Pancreas (tissue), 10 donors: ENCODE measurements around the gene RNF138. TPM values are rescaled to one million over a fixed set of nuclear protein-coding genes. Genes with fewer than 3 reads are reported as not detected.
A peak's percentile ranks its signal among the peaks of the same experiment; 100 is the strongest.

Source experiments
- ATAC-seq, 4 donors: fragments of 200-7000 bp; cut with Tn5 transposase; one replicate each; pipeline versions ENCODE4 v1.8.0 to v1.9.1; 2020; ENCODE audit warnings: mild to moderate bottlenecking in 4 of 4, moderate library complexity in 4 of 4
- DNase-seq, 6 donors: peaks; one replicate each; pipeline ENCODE4 v3.0.0-alpha.2; 2020
- FAIRE-seq: peaks from 2 replicates; lab custom pipeline; 2012; peaks lifted over from hg19 to GRCh38; lab: Jason Lieb, UNC
- H3K27ac ChIP-seq, 4 donors: fragments of 200-600 bp; sonication (generic); 1 replicate in 3 of 4; 2 replicates in 1 of 4; pipeline versions ENCODE4 v1.5.0 to v1.8.0; 2020
- H3K27me3 ChIP-seq, 4 donors: fragments of 200-600 bp; one replicate each; pipeline ENCODE4 v1.8.0; 2021
- H3K36me3 ChIP-seq, 3 donors: fragments of 200-600 bp; sonication (generic) in 1 of 3; one replicate each; pipeline versions ENCODE4 v1.5.0 to v1.8.0; 2020 to 2021
- H3K4me1 ChIP-seq, 3 donors: fragments of 200-600 bp; one replicate each; pipeline ENCODE4 v1.8.0; 2021
- H3K4me3 ChIP-seq, 4 donors: fragments of 200-600 bp; sonication (generic) in 2 of 4; one replicate each; pipeline versions ENCODE4 v1.5.0 to v1.8.0; 2020 to 2021
- H3K9me3 ChIP-seq, 4 donors: fragments of 200-600 bp; one replicate each; pipeline ENCODE4 v1.8.0; 2021
- CTCF ChIP-seq, 4 donors: fragments of 200-600 bp; sonication (generic) in 3 of 4; IDR thresholded peaks; one replicate each; pipeline versions ENCODE4 v1.5.0 to v1.8.0; 2021; ENCODE audit warnings: antibody characterized with exemption in 4 of 4
- WGBS, 2 donors: extraction: QIAGEN DNeasy Blood & Tissue Kit; methylation state at CpG; one replicate each; pipeline ENCODE4 v1.1.7; 2013; 5-methylcytosine and 5-hydroxymethylcytosine counted together
- intact Hi-C, 3 donors: fragments of 100-400 bp; cut with DNase I; formaldehyde crosslinking; loops; one replicate each; pipeline versions ENCODE4 v1.11.1 to v1.14.2; 2022
- polyA plus RNA-seq, 2 donors: library from polyadenylated mRNA; stranded (reverse); fragments of 200-250 nt; gene quantifications; one replicate each; pipeline ENCODE4 v1.2.3, GENCODE V29; 2013
- total RNA-seq, 6 donors: library from RNA; stranded (reverse); fragmentation: NEBNext Ultra II Directional in 4 of 6; extraction: Animal tissue kit (Norgen Biotek cat#: 25700) in 4 of 6; gene quantifications; one replicate each; pipeline versions ENCODE4 v1.2.1 to v1.2.4, GENCODE V29; 2021 to 2023
- donor health status: healthy with polysubstance abuse.
- donor health status: DM: no; HTN: no; CAD: no; lungs with moderate emphysema.
- donor health status: DM: no; HTN: no; CAD: no.
- donor health status: control.
- donor health status: control.
- donor health status: Bipolar disorder and iron deficiency.
- donor health status: DM: yes; HTN: yes; CAD: no.
- donor health status: DM: no; HTN: no; CAD: no.
- donor health status: DM: no; HTN: no; CAD: no.
- donor health status: DM: yes; HTN: yes; CAD: no.

The RNF138 gene
- total and polyA plus RNA-seq, 8 donors, result 4.4 to 20.0 (median 12.4) TPM

GRCh38 chr18:32072321-32072720, 19.4 kb upstream of the RNF138 start:
- H3K4me3 ChIP-seq, result no peak overlapping the region
- no peak overlapping the region for H3K27ac ChIP-seq
- 24 to 33% methylated on average over 4 of the region's 4 CpGs for WGBS, 2 donors
- peak in 2 of 4 donors; percentile 28 to 44 for TF ChIP-seq CTCF (IDR thresholded peaks at IDR 0.05)
- no peaks in the 10 kb centered on the region for H3K9me3 ChIP-seq
- intact Hi-C loops, result no loop called here
- ATAC-seq, result peak in 3 of 4 donors; percentile 32 to 66 (median 60)
- no peaks in the 10 kb centered on the region for H3K36me3 ChIP-seq
- peak; percentile 59 for FAIRE-seq
- H3K27me3 ChIP-seq, result no peaks in the 10 kb centered on the region
- no peak for DNase-seq
- H3K4me1 ChIP-seq, result no peaks in the 10 kb centered on the region

GRCh38 chr18:32074206-32074605, 17.5 kb upstream of the RNF138 start:
- no peak for TF ChIP-seq CTCF (IDR thresholded peaks at IDR 0.05)
- no peak for FAIRE-seq
- intact Hi-C loops, result no loop called here
- Histone ChIP-seq H3K4me3 (no peak overlapping the region), H3K27me3 (no peaks in the 10 kb centered on the region), H3K27ac (no peak overlapping the region), H3K9me3 (no peaks in the 10 kb centered on the region), H3K4me1 (no peaks in the 10 kb centered on the region), H3K36me3 (no peaks in the 10 kb centered on the region)
- 95 to 96% methylated on average over 1 of the region's 1 CpG for WGBS, 2 donors
- no peak for ATAC-seq
- DNase-seq, result no peak

- Histone ChIP-seq H3K4me1 (no peaks in the 10 kb centered on the region), H3K9me3 (no peaks in the 10 kb centered on the region), H3K27me3 (no peaks in the 10 kb centered on the region), H3K4me3 (no peak overlapping the region), H3K27ac (no peak overlapping the region), H3K36me3 (no peaks in the 10 kb centered on the region)
- 90 to 91% methylated on average over 2 of the region's 2 CpGs for WGBS, 2 donors
- no peak for TF ChIP-seq CTCF (IDR thresholded peaks at IDR 0.05)
- ATAC-seq (no peak), FAIRE-seq (no peak), DNase-seq (no peak)
- intact Hi-C loops, result no loop called here
These were observed 12.8 kb upstream of the RNF138 start for GRCh38 chr18:32078845-32079244.

GRCh38 chr18:32081881-32082280, 9.8 kb upstream of the RNF138 start:
- no peaks in the 10 kb centered on the region for H3K27me3 ChIP-seq
- no peak overlapping the region for H3K27ac ChIP-seq
- ATAC-seq, result no peak
- H3K9me3 ChIP-seq, result no peaks in the 10 kb centered on the region
- no peak for DNase-seq
- no peaks in the 10 kb centered on the region for H3K4me1 ChIP-seq
- H3K36me3 ChIP-seq, result no peaks in the 10 kb centered on the region
- no peak for FAIRE-seq
- no peak overlapping the region for H3K4me3 ChIP-seq
- no peak for TF ChIP-seq CTCF (IDR thresholded peaks at IDR 0.05)
- intact Hi-C loops, result no loop called here
- WGBS, 2 donors, result 63 to 75% methylated on average over 1 of the region's 1 CpG

GRCh38 chr18:32083781-32084180, 7.9 kb upstream of the RNF138 start:
- ATAC-seq, result no peak
- DNase-seq, result no peak
- Histone ChIP-seq H3K4me3 (no peak overlapping the region), H3K27ac (no peak overlapping the region), H3K36me3 (no peaks in the 10 kb centered on the region), H3K27me3 (no peaks in the 10 kb centered on the region), H3K4me1 (no peaks in the 10 kb centered on the region), H3K9me3 (no peaks in the 10 kb centered on the region)
- TF ChIP-seq CTCF (IDR thresholded peaks at IDR 0.05), result no peak
- intact Hi-C loops, result no loop called here
- FAIRE-seq, result no peak
- WGBS, 2 donors, result 93 to 97% methylated on average over 8 of the region's 8 CpGs
